Measurements from ENCODE around the gene PPP2R1A.
"Not testable (repeated sequence)": the region's sequence is repeated elsewhere in the genome, so short reads cannot be mapped to it uniquely, and the experiment has no call there.

PPP2R1A gene

DNA sequence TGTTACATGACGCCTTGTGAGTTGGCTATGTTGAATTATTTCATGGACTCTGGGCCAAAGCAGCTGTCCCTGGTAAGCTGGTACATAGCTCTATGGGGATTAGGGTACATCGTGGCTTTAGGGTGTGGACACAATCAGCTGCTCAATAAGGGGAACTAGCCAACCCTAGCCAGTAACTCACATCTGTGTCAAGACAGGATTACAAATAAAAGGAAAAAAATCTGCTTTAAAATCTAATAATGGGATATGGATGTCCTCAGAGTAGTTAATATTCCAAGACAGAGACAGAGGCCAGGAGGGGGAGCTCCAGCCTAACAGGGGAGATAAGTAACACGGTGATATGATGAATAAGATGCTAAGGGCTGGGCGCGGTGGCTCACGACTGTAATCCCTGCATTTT, 58.4 kb downstream of the PPP2R1A start:
- no peak for DNase-seq

GRCh38 chr19:52258426-52258825, 68.6 kb downstream of the PPP2R1A start:
- DNase-seq, result no peak

DNA sequence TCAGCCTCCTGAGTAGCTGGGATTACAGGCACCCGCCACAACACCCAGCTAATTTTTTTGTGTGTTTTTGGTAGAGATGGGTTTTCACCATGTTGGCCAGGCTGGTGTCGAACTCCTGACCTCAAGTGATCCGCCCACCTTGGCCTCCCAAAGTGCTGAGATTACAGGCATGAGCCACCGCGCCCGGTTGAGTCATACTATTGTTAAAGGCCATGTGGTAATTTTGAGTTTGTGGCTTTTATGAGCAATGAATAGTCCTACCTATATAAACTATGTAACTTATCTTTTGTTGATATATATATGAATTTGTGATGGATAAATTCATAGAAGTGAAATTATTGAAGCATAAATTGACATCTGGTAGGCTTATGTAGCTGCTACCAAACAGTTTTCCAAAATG, 75.7 kb downstream of the PPP2R1A start:
- not testable (repeated sequence) for DNase-seq

- peak; percentile 86 for DNase-seq
These were observed 79.7 kb downstream of the PPP2R1A start, which contains the start of gene ZNF766 for GRCh38 chr19:52269338-52270261. Gene ZNF766 (plus strand): TSS chr19:52269587. CDS start chr19:52269614, 27 bp downstream.

GRCh38 chr19:52270266-52270885, 80.5 kb downstream of the PPP2R1A start:
- DNase-seq, result no peak

GRCh38 chr19:52273301-52273700, 83.4 kb downstream of the PPP2R1A start:
- DNase-seq, result no peak

DNA sequence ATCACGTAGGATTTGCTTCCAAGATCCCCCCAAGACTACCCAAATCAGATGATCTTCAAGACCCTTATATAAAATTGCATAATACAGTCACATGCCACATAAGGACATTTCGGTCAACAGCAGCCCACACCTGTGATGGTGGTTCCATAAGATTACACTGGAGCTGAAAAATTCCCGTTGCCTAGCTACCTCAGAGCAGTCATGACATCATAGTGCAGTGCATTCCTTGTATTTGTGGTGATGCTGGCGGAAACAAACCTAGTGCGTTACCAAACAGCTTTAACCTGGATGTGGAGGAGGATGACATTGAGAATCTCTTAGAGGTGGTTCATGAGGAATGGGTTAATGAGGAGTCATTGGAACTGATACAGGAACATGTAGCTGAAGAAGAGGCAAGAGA, 84.3 kb downstream of the PPP2R1A start:
- no peak for DNase-seq

- DNase-seq, result no peak
These were observed 86.1 kb downstream of the PPP2R1A start for GRCh38 chr19:52275988-52276387.

DNA sequence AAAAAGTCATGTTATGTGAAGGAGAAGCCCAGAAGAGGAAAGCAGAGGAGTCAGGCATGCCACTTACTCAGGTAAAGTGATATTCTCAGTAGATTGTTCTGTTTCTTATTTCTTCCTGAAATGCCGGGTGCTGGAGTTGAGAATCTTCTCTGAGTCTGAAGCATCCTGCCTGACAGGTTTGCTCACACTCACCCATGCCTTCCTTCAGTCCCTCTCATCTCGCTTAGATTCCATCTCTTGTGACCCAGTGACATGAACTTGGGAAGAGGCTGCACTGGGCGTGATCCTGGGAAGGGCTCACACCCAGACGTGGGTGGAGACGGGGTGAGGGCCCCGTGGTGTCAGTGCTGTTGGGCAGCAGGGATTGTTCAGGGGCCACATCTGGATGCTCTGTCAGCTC, 87.6 kb downstream of the PPP2R1A start:
- DNase-seq, result no peak

Data from NCI-H510A treated with DMSO at 0.1 percent for 48 hours (cell line).